IPS-18a (cell line): ENCODE measurements around the gene PPP1R13B.
A peak's percentile ranks its signal among the peaks of the same experiment; 100 is the strongest.

ENCODE experiments used
- H3K27ac ChIP-seq: one replicate; pipeline ENCODE4 v1.5.1; 2013; ENCODE audit warnings: low read length
- H3K27me3 ChIP-seq: one replicate; pipeline ENCODE4 v1.6.1; 2013; ENCODE audit warnings: mild to moderate bottlenecking, low read length; ENCODE audit not compliant: control insufficient read depth, insufficient read depth
- H3K36me3 ChIP-seq: one replicate; pipeline ENCODE4 v1.6.1; 2013; ENCODE audit warnings: low read depth, low read length; ENCODE audit not compliant: control insufficient read depth
- H3K4me1 ChIP-seq: one replicate; pipeline ENCODE4 v1.6.1; 2013; ENCODE audit warnings: low read depth, low read length; ENCODE audit not compliant: control insufficient read depth
- H3K4me3 ChIP-seq: one replicate; pipeline ENCODE4 v1.5.1; 2013; ENCODE audit warnings: low read length
- H3K9ac ChIP-seq: one replicate; pipeline ENCODE4 v1.6.1; 2013; ENCODE audit warnings: mild to moderate bottlenecking, low read length, moderate library complexity
- H3K9me3 ChIP-seq: one replicate; pipeline ENCODE4 v1.6.1; 2013; ENCODE audit warnings: low read depth, low read length; ENCODE audit not compliant: control insufficient read depth

Gene PPP1R13B

GRCh38 chr14:103728141-103728540 lies 119.2 kb downstream of the PPP1R13B start:
- H3K27ac ChIP-seq, result no peak overlapping the region
- no peaks in the 10 kb centered on the region for H3K9me3 ChIP-seq
- no peaks in the 10 kb centered on the region for H3K27me3 ChIP-seq
- no peak overlapping the region for H3K4me3 ChIP-seq
- no peak overlapping the region for H3K9ac ChIP-seq
- H3K4me1 ChIP-seq, result no peaks in the 10 kb centered on the region
- H3K36me3 ChIP-seq, result peaks cover 23% of the 10 kb centered on the region

GRCh38 chr14:103727313-103727980 lies 119.9 kb downstream of the PPP1R13B start:
- Histone ChIP-seq H3K9me3 (no peaks in the 10 kb centered on the region), H3K4me1 (no peaks in the 10 kb centered on the region), H3K4me3 (no peak overlapping the region), H3K36me3 (peaks cover 18% of the 10 kb centered on the region), H3K27ac (no peak overlapping the region), H3K27me3 (no peaks in the 10 kb centered on the region), H3K9ac (no peak overlapping the region)

GRCh38 chr14:103726474-103726873 lies 120.9 kb downstream of the PPP1R13B start:
- Histone ChIP-seq H3K36me3 (peaks cover 18% of the 10 kb centered on the region), H3K4me3 (no peak overlapping the region), H3K27me3 (no peaks in the 10 kb centered on the region), H3K9ac (no peak overlapping the region), H3K27ac (no peak overlapping the region), H3K9me3 (no peaks in the 10 kb centered on the region), H3K4me1 (no peaks in the 10 kb centered on the region)

GRCh38 chr14:103725739-103726395 lies 121.5 kb downstream of the PPP1R13B start:
- Histone ChIP-seq H3K27me3 (no peaks in the 10 kb centered on the region), H3K27ac (no peak overlapping the region), H3K9ac (no peak overlapping the region), H3K4me3 (no peak overlapping the region), H3K4me1 (no peaks in the 10 kb centered on the region), H3K9me3 (no peaks in the 10 kb centered on the region), H3K36me3 (peaks cover 18% of the 10 kb centered on the region)

GRCh38 chr14:103725001-103725682 lies 122.2 kb downstream of the PPP1R13B start:
- H3K36me3 ChIP-seq, result peaks cover 17% of the 10 kb centered on the region
- no peak overlapping the region for H3K9ac ChIP-seq
- no peak overlapping the region for H3K27ac ChIP-seq
- H3K4me1 ChIP-seq, result no peaks in the 10 kb centered on the region
- H3K4me3 ChIP-seq, result no peak overlapping the region
- no peaks in the 10 kb centered on the region for H3K27me3 ChIP-seq
- H3K9me3 ChIP-seq, result no peaks in the 10 kb centered on the region

GRCh38 chr14:103724116-103724515 lies 123.3 kb downstream of the PPP1R13B start:
- peaks cover 7% of the 10 kb centered on the region for H3K36me3 ChIP-seq
- H3K9me3 ChIP-seq, result no peaks in the 10 kb centered on the region
- H3K27ac ChIP-seq, result no peak overlapping the region
- H3K9ac ChIP-seq, result no peak overlapping the region
- H3K4me3 ChIP-seq, result no peak overlapping the region
- no peaks in the 10 kb centered on the region for H3K4me1 ChIP-seq
- no peaks in the 10 kb centered on the region for H3K27me3 ChIP-seq

GRCh38 chr14:103723748-103724081 lies 123.7 kb downstream of the PPP1R13B start:
- H3K4me1 ChIP-seq, result no peaks in the 10 kb centered on the region
- no peak overlapping the region for H3K4me3 ChIP-seq
- H3K9me3 ChIP-seq, result no peaks in the 10 kb centered on the region
- no peaks in the 10 kb centered on the region for H3K27me3 ChIP-seq
- peaks cover 3% of the 10 kb centered on the region for H3K36me3 ChIP-seq
- no peak overlapping the region for H3K9ac ChIP-seq
- no peak overlapping the region for H3K27ac ChIP-seq

GRCh38 chr14:103721334-103722120 lies 125.8 kb downstream of the PPP1R13B start:
- Histone ChIP-seq H3K27ac (no peak overlapping the region), H3K9ac (no peak overlapping the region), H3K4me3 (no peak overlapping the region), H3K36me3 (no peaks in the 10 kb centered on the region), H3K9me3 (no peaks in the 10 kb centered on the region), H3K4me1 (peaks cover 4% of the 10 kb centered on the region), H3K27me3 (no peaks in the 10 kb centered on the region)

- no peaks in the 10 kb centered on the region for H3K27me3 ChIP-seq
- H3K4me1 ChIP-seq, result peaks cover 5% of the 10 kb centered on the region
- H3K4me3 ChIP-seq, result no peak overlapping the region
- no peaks in the 10 kb centered on the region for H3K36me3 ChIP-seq
- no peaks in the 10 kb centered on the region for H3K9me3 ChIP-seq
- H3K9ac ChIP-seq, result no peak overlapping the region
- H3K27ac ChIP-seq, result no peak overlapping the region
Measured at GRCh38 chr14:103719751-103720150, 127.6 kb downstream of the PPP1R13B start.

- H3K4me1 ChIP-seq, result peaks cover 9% of the 10 kb centered on the region
- no peaks in the 10 kb centered on the region for H3K36me3 ChIP-seq
- H3K4me3 ChIP-seq, result no peak overlapping the region
- no peaks in the 10 kb centered on the region for H3K27me3 ChIP-seq
- no peak overlapping the region for H3K27ac ChIP-seq
- H3K9ac ChIP-seq, result no peak overlapping the region
- no peaks in the 10 kb centered on the region for H3K9me3 ChIP-seq
Measured at GRCh38 chr14:103718572-103718971, 128.8 kb downstream of the PPP1R13B start.

- Histone ChIP-seq H3K27me3 (no peaks in the 10 kb centered on the region), H3K4me1 (peaks cover 9% of the 10 kb centered on the region), H3K9ac (peak overlapping the region; percentile 22), H3K4me3 (peak overlapping the region; percentile 71), H3K36me3 (no peaks in the 10 kb centered on the region), H3K9me3 (no peaks in the 10 kb centered on the region), H3K27ac (no peak overlapping the region)
Measured at GRCh38 chr14:103716899-103717411, 130.4 kb downstream of the PPP1R13B start.
